ENCODE results near the gene ASB2. TPM values are rescaled to one million over a fixed set of nuclear protein-coding genes. Genes with fewer than 3 reads are reported as not detected.

The ASB2 gene
- total RNA-seq, 2 experiments from 2014 or later = 26.4 to 29.1 TPM

GRCh38 chr14:93977171-93977570 is 801 bp upstream of the ASB2 start:
- Mint-ChIP-seq H3K4me1 (peaks cover 76% of the 10 kb centered on the region), H3K4me3 (no peak overlapping the region), H3K27ac (peak overlapping the region; percentile 90), H3K36me3 (peaks cover 53% of the 10 kb centered on the region), H3K27me3 (no peaks in the 10 kb centered on the region), H3K9me3 (peaks cover 40% of the 10 kb centered on the region)
- DNase-seq = no peak

- peaks cover 40% of the 10 kb centered on the region for H3K9me3 Mint-ChIP-seq
- H3K27me3 Mint-ChIP-seq = no peaks in the 10 kb centered on the region
- peaks cover 81% of the 10 kb centered on the region for H3K4me1 Mint-ChIP-seq
- peak overlapping the region; percentile 90 for H3K27ac Mint-ChIP-seq
- peaks cover 54% of the 10 kb centered on the region for H3K36me3 Mint-ChIP-seq
- H3K4me3 Mint-ChIP-seq = peak overlapping the region; percentile 46
- DNase-seq = no peak
Observed at GRCh38 chr14:93975791-93976476, 436 bp downstream of the ASB2 start.

GRCh38 chr14:93974833-93975232 is 1.5 kb downstream of the ASB2 start:
- no peak for DNase-seq
- no peaks in the 10 kb centered on the region for H3K27me3 Mint-ChIP-seq
- H3K4me1 Mint-ChIP-seq = peaks cover 81% of the 10 kb centered on the region
- H3K36me3 Mint-ChIP-seq = peaks cover 47% of the 10 kb centered on the region
- peaks cover 33% of the 10 kb centered on the region for H3K9me3 Mint-ChIP-seq
- H3K4me3 Mint-ChIP-seq = no peak overlapping the region
- peak overlapping the region; percentile 29 for H3K27ac Mint-ChIP-seq

GRCh38 chr14:93974299-93974698 is 2.1 kb downstream of the ASB2 start:
- DNase-seq = no peak
- peaks cover 44% of the 10 kb centered on the region for H3K36me3 Mint-ChIP-seq
- no peak overlapping the region for H3K4me3 Mint-ChIP-seq
- H3K4me1 Mint-ChIP-seq = peaks cover 78% of the 10 kb centered on the region
- peak overlapping the region; percentile 20 for H3K27ac Mint-ChIP-seq
- H3K9me3 Mint-ChIP-seq = peaks cover 29% of the 10 kb centered on the region
- no peaks in the 10 kb centered on the region for H3K27me3 Mint-ChIP-seq

GRCh38 chr14:93973607-93974006 is 2.8 kb downstream of the ASB2 start:
- Mint-ChIP-seq H3K4me1 (peaks cover 74% of the 10 kb centered on the region), H3K4me3 (no peak overlapping the region), H3K36me3 (peaks cover 39% of the 10 kb centered on the region), H3K27me3 (no peaks in the 10 kb centered on the region), H3K27ac (peak overlapping the region; percentile 46), H3K9me3 (peaks cover 25% of the 10 kb centered on the region)
- DNase-seq = no peak

GRCh38 chr14:93972618-93973205 is 3.7 kb downstream of the ASB2 start:
- Mint-ChIP-seq H3K27me3 (no peaks in the 10 kb centered on the region), H3K9me3 (peaks cover 20% of the 10 kb centered on the region), H3K4me3 (no peak overlapping the region), H3K4me1 (peaks cover 68% of the 10 kb centered on the region), H3K27ac (peak overlapping the region; percentile 83), H3K36me3 (peaks cover 33% of the 10 kb centered on the region)
- no peak for DNase-seq

- H3K9me3 Mint-ChIP-seq = peaks cover 9% of the 10 kb centered on the region
- peak overlapping the region; percentile 81 for H3K4me3 Mint-ChIP-seq
- peak overlapping the region; percentile 98 for H3K27ac Mint-ChIP-seq
- no peaks in the 10 kb centered on the region for H3K27me3 Mint-ChIP-seq
- DNase-seq = no peak
- peaks cover 62% of the 10 kb centered on the region for H3K4me1 Mint-ChIP-seq
- peaks cover 24% of the 10 kb centered on the region for H3K36me3 Mint-ChIP-seq
Observed at GRCh38 chr14:93971635-93972027, 4.7 kb downstream of the ASB2 start.

- H3K27ac Mint-ChIP-seq = peak overlapping the region; percentile 98
- peak; percentile 79 for DNase-seq
- peaks cover 62% of the 10 kb centered on the region for H3K4me1 Mint-ChIP-seq
- H3K4me3 Mint-ChIP-seq = peak overlapping the region; percentile 81
- peaks cover 22% of the 10 kb centered on the region for H3K36me3 Mint-ChIP-seq
- no peaks in the 10 kb centered on the region for H3K27me3 Mint-ChIP-seq
- peaks cover 9% of the 10 kb centered on the region for H3K9me3 Mint-ChIP-seq
Observed at GRCh38 chr14:93970965-93971634, 5.3 kb downstream of the ASB2 start.

- H3K9me3 Mint-ChIP-seq = peaks cover 4% of the 10 kb centered on the region
- peaks cover 58% of the 10 kb centered on the region for H3K4me1 Mint-ChIP-seq
- peak; percentile 54 for DNase-seq
- H3K27ac Mint-ChIP-seq = peak overlapping the region; percentile 98
- H3K27me3 Mint-ChIP-seq = no peaks in the 10 kb centered on the region
- peak overlapping the region; percentile 81 for H3K4me3 Mint-ChIP-seq
- peaks cover 21% of the 10 kb centered on the region for H3K36me3 Mint-ChIP-seq
Observed at GRCh38 chr14:93970585-93970964, 5.8 kb downstream of the ASB2 start.

GRCh38 chr14:93969082-93969828 is 7.1 kb downstream of the ASB2 start:
- DNase-seq = no peak
- Mint-ChIP-seq H3K27me3 (no peaks in the 10 kb centered on the region), H3K27ac (no peak overlapping the region), H3K4me3 (no peak overlapping the region), H3K4me1 (peaks cover 58% of the 10 kb centered on the region), H3K9me3 (peaks cover 8% of the 10 kb centered on the region), H3K36me3 (peaks cover 23% of the 10 kb centered on the region)

- H3K27me3 Mint-ChIP-seq = no peaks in the 10 kb centered on the region
- no peak for DNase-seq
- H3K27ac Mint-ChIP-seq = no peak overlapping the region
- H3K4me1 Mint-ChIP-seq = peaks cover 65% of the 10 kb centered on the region
- H3K4me3 Mint-ChIP-seq = no peak overlapping the region
- H3K36me3 Mint-ChIP-seq = peaks cover 26% of the 10 kb centered on the region
- H3K9me3 Mint-ChIP-seq = peaks cover 8% of the 10 kb centered on the region
Observed at GRCh38 chr14:93967637-93968250, 8.6 kb downstream of the ASB2 start.

GRCh38 chr14:93965946-93966474 is 10.4 kb downstream of the ASB2 start:
- Mint-ChIP-seq H3K4me1 (peaks cover 66% of the 10 kb centered on the region), H3K4me3 (no peak overlapping the region), H3K27me3 (no peaks in the 10 kb centered on the region), H3K27ac (no peak overlapping the region), H3K9me3 (peaks cover 8% of the 10 kb centered on the region), H3K36me3 (peaks cover 32% of the 10 kb centered on the region)
- DNase-seq = no peak

- H3K27ac Mint-ChIP-seq = peak overlapping the region; percentile 9
Observed at GRCh38 chr14:93965287-93965821, 11.0 kb downstream of the ASB2 start.

GRCh38 chr14:93964820-93965286 is 11.5 kb downstream of the ASB2 start:
- Mint-ChIP-seq H3K4me3 (no peak overlapping the region), H3K4me1 (peaks cover 65% of the 10 kb centered on the region), H3K36me3 (peaks cover 33% of the 10 kb centered on the region), H3K9me3 (peaks cover 10% of the 10 kb centered on the region), H3K27ac (peak overlapping the region; percentile 4), H3K27me3 (no peaks in the 10 kb centered on the region)
- no peak for DNase-seq

More at GRCh38 chr14:93965287-93965821, 11.0 kb downstream of the ASB2 start:
- Mint-ChIP-seq H3K4me3 (no peak overlapping the region), H3K9me3 (peaks cover 10% of the 10 kb centered on the region), H3K27me3 (no peaks in the 10 kb centered on the region), H3K36me3 (peaks cover 32% of the 10 kb centered on the region), H3K4me1 (peaks cover 65% of the 10 kb centered on the region)
- DNase-seq = no peak

Measured in activated naive CD8-positive, alpha-beta T cell treated with anti-CD3 and anti-CD28 coated beads for 36 hours (primary cell).